ENCODE measurements around the gene GIMAP4.
A peak's percentile ranks its signal among the peaks of the same experiment; 100 is the strongest.
"Not testable (repeated sequence)": the region's sequence is repeated elsewhere in the genome, so short reads cannot be mapped to it uniquely, and the experiment has no call there.

The GIMAP4 gene

DNA sequence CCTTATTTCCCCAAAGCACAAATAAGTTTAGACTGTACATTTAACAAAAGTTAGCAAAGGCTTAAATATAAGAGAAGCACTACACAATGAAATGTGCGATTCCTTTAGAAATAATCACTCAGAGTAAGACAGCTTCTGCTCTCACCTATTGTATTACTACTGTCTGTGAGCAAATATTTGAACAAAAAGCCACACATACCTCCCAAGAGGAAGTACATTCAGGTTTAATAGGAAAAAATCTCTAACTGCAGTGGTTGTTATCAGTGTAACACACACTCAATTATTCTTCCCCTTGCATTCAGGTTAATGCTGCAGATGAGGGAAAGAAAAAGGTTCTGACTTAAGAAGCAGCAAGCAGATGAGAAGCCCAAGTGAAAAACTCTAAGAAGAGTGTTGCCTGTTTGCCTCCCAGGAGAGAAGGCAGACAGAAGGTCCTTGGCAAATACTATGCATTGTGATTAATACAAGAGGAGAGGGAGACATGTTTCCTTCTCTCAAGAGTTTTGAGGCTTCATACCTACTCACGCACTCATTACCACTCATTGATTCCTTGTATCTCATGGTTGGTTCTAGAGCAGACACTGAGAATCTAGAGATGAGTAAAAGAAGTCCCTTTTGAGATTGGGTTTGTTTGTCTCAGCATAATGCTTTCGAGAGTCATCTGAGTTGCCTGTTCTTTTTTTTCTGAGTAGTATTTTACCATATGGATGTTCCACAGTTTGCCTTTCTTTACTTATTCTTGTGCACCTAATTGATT, 13.6 kb downstream of the GIMAP4 start:
- no peak for DNase-seq

DNA sequence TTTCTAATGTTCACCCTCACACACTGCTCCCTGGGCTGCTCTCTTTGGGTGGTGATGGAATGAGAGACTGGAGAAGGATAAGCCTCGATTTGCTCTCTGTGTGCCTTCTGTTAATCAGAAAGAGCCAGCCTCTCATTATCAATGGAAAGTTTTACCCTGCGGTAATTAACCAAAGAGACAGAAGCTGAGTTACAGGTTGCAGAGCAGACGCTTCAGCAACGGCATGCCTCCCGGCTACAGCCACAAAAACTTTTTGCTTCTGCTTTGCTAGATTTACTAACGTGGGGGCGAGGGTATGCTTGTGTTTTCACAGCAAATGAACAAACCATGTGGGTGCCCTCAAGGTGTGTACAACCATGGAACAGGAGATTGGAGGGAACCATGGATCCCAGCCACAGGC, 18.0 kb downstream of the GIMAP4 start:
- DNase-seq = no peak

DNA sequence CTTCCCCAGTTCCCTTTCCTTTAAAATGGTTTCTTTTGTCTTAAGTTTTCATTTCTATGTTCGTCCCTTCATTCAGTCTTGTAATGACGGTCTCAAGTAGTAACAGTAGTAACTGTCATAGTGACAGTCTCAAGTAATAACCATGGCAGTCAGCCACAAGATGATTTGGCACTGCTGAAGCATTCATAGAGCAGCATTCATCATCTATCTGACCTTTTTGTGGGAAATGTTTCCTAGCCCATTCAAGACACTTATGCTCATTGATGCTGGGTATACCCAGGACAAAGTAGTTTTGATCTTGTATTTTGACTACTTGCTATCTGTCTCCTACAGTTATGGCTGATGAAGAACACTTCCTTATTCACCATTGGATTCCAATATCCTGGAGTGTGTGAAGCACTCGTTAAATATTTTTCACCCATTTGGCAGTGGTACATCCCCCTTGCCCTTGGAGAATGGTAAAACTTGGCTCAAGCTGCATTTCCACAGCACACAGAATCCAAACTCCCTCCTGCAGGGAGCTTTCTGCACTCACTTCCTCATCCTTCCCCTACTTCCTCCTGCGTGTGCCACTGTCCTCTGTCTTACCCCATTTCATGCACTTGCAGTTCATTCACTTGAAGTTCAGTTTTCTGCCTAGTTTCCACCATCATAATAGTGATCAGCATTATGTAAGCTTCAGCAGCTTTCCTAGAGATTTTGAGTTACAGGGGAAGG, 19.0 kb downstream of the GIMAP4 start:
- DNase-seq = peak in 1 of 2 donors; percentile 64

GRCh38 chr7:150586785-150587152, 19.6 kb downstream of the GIMAP4 start:
- DNase-seq = no peak

DNA sequence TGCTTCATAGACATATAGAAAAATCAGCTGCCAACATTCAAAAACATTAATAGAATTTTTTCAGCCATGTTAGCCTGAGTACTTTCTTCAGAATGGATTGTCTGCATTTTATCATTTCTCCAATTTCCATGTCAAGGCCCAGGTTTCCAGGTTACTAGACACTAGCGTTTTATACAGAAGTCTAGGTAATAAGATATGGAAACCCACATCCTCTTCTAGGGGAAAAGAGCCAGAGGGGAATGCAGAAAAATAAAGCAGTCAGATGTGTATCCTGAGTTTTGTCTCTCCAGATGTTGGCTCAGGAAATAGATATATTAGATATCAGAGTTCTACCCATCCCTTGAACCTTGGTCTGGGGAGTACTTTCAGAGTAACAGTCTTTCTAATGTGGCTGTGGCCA, 20.4 kb downstream of the GIMAP4 start:
- DNase-seq = no peak

GRCh38 chr7:150594805-150595204, 27.6 kb downstream of the GIMAP4 start:
- no peak for DNase-seq

DNA sequence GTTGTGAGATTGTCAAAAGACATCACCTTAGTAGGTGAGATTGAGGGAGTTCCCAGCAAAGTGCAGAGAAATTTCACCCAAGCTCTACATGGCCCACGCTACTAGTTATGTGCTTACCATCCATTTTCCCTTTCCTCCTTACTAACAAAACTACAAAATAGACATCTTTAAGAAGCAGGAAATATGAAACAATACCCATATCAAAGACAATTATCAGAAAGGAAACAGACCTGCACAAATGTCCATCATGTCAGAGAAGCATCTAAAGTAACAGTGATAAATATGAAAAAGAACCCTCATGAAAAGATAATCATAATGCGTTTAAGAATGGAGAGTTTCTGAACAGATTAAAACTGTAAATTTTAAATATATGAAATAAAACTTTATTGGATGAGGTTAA, 28.2 kb downstream of the GIMAP4 start:
- DNase-seq = no peak

DNA sequence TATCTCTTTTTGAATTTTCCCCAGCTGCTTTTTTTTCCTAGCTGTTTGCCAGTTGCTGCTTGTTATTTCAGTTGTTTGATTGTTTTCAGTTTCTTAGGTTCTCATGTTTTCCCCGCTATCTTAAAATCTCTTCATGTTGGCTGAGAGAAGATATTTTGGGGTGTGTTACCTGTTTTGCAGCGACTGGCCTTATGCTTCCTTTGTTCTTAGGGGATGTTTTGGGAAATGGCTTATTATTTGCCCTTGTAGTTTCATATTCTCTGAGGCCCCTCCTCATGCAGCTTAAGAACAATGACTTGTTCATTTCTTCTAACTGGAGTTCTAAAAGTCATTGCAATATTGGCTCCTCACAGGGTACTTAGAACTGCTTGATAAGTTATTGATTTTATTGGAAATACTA, 36.4 kb downstream of the GIMAP4 start:
- not testable (repeated sequence) for DNase-seq

DNA sequence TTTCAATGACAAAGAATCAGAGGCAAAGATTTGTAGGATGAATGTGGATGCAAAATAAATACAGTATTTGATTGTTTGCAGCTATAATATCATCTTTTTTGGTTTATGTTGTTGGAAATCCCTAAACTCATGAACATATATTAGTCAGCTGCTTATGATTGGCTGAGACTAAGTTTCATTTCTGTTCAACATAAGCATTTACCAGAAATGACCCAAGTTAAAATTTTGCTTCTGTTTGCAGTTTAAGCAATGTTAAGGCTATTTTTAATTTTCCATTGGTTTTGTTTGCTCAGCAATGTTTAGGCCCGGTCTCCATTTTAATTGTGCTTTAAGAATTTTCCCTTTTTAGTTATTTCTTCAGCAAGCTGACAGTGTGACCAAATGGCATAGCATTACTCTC, 43.0 kb downstream of the GIMAP4 start:
- no peak for DNase-seq

DNA sequence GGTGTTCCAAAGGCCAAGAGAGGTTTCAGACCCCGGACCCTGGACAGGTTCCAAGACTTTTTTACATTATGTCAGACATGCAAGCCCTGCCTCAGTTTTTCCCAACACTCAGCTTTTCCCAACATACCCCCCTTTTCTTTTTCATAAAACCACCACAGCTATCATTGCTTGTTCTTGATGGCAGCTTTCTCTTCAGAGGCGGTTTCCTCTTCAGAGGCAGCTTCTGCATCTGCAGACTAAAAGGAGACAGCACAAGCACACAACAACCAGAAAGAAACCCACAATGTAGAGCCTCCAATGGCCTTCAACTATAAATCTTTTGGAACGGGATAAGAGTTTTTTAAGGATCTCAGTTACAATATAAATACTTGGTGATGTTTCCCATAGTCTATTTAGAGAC, 45.7 kb downstream of the GIMAP4 start:
- no peak for DNase-seq

DNA sequence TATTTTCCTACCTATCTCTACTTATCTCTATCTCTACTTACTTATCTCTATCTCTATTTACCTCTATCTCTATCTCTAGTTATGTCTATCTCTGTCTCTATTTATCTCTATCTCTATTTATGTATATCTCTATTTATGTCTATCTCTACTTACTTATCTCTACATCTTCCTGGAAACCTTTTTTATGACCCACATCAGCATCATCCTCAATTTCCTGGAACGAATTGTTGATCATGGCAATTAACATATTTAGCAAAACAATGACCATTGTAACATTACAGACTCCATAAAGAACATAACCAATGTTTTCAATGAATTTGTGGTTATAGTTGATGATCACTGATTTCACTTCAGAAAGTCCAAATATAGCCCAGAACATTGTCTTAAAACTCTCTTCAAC, 46.7 kb downstream of the GIMAP4 start:
- no peak for DNase-seq

DNA sequence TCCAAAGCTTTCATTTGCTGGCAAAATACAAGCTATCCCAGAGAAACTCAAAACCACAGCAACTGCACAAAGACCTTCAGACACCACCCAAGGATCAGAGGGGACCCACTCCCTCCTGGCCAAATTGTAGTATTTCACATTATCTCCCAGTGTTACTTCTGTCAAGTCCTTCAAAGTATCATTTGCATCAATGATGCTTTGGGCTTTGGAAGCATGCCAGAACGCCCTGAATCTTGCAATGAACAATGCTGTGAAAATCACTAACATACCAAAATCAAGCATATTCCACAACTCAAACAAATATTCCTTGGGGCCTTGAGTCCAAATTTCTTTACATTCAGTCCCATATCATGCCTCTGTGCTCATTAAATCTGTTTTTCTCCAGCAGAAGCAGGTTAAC, 47.2 kb downstream of the GIMAP4 start:
- not testable (repeated sequence) for DNase-seq

DNA sequence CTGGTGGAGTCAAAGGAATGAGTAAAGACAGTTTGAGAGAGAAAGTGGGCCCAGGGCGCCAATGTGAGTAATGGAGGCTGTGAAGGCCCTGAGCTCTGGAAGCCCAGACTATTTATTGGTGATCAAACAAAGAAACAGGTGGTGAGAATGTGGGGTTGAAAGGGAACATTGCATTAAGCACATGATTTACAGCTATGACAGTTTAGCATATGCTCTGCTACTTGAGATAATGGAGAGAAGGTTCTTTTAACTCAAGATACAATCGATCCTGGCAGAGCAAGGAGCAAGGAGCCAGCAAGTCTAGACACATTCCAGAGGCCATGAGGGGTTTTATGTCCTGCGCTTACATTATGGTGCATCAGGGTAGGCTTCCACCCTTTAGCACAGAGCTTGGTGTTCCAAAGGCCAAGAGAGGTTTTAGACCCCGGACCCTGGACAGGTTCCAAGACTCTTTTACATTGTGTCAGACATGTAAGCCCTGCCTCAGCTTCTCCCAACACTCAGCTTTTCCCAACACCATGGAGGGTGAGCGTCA, 48.1 kb downstream of the GIMAP4 start:
- not testable (repeated sequence) for DNase-seq

- no peak for DNase-seq
These were observed 52.9 kb downstream of the GIMAP4 start for GRCh38 chr7:150620061-150620460.

DNA sequence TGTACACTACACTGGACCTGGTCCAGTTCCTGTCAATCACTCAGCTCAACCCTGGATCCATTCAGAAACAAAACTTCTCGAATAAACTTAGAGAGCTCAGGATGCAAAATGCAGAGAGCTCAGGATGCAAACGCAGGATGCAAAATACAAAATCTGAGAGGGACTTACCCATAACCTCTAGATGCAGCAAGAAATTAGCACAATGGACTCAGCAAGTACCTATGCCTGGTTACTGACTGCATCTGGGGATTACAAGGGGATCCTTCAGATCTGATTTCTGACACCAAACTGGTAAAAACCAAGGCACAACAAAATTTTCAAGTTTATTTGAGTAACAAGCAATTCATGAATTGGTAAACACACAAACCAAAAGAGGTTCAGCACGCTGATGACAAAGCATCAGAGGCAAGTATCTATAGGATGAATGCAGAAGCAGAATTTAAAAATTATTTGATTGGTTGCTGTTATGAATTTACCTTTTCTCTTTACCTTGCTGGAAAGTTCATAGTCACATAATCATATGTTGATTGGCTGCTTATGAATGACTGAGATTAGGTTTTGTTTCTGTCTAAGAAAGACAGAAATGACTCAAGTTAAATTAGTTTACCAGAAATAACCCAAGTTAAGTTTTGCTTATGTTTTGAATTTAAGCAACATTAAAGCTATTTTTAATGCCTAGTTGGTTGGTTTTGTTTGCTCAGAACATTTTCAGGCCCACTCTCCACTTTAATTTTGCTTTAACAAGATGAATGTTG, 53.6 kb downstream of the GIMAP4 start:
- DNase-seq = no peak

DNA sequence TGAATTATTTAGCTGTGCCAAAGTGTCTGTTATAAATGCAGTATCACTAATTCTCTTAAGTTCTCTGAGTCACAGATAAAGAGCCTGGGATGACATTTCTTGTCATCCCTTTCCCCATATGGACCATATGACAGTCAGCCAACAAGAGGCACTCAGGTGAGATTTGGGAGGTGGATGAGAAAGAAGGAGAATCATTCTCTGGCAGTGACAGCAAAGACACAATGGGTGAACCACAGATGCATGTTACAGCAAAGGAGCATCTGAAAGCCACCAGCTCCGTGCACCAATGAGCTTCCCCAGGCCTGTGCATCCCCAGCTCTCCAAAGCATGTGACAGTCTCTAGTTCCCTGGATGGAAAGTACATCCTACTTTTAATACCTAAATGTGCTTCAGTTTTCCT, 54.2 kb downstream of the GIMAP4 start:
- DNase-seq = no peak

Measured in bone marrow (tissue), 2 donors.